Measurements from ENCODE around the gene KRT7.
A peak's percentile ranks its signal among the peaks of the same experiment; 100 is the strongest.
"Not testable (repeated sequence)": the region's sequence is repeated elsewhere in the genome, so short reads cannot be mapped to it uniquely, and the experiment has no call there.

KRT7 gene

GRCh38 chr12:52243856-52244614 lies 11.0 kb downstream of the KRT7 start:
- DNase-seq (ENCODE audit: low read depth): peak; percentile 93

- DNase-seq (ENCODE audit: low read depth): no peak
These were observed 11.6 kb downstream of the KRT7 start for GRCh38 chr12:52244615-52244994.

DNA sequence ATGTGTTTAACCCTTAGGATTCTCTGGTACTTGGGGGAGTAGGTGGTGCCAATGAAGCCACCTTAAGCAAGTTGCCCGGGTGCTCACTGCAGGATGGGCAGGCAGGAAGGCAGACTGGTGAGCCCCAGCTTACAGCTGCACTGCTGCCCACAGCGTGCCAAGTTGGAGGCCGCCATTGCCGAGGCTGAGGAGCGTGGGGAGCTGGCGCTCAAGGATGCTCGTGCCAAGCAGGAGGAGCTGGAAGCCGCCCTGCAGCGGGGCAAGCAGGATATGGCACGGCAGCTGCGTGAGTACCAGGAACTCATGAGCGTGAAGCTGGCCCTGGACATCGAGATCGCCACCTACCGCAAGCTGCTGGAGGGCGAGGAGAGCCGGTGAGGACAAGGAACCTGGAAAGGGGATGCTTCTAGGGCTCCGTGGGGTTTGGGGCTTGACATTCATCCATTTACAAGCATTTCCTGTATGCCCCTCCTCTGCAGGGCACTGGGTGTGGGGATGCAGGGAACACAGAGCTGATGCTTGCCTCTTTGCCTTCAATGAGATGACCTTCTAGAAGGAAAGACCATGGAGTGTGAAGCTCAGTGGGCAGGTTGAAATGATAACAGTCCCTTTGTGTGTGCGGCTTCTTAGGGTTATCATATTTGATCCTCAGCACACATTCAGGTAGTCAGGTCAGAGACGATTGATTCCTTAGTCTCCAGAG lies 12.4 kb downstream of the KRT7 start:
- no peak for DNase-seq (ENCODE audit: low read depth)

DNA sequence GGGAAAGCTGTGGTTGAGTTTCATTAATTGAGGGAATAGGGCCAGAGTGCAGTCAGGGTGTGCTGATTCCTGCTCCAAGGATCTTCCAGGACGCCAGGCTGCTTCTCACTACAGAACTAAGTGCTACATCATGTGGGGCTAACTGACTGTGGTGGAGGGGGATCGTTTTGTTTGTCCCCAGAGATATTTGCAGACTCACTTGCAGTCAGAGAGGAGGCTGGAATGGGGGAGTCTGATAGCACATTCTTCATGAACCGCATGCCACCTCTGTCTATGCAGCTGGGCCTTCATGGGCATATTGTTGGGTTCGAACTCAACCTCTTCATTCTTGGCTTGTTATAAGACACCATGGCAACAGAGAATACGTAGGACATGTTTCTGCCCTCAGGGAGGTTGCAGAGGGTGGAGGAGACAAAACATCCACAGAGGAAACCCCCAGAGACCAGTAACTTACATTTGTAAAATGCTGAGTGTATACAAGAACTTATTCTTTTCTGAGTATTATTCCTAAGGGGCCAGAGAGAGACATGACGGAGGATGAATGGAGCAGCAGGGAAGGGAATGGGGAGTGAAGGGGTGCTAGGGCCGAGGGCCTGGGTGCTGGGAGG lies 13.0 kb downstream of the KRT7 start:
- DNase-seq (ENCODE audit: low read depth): no peak

DNA sequence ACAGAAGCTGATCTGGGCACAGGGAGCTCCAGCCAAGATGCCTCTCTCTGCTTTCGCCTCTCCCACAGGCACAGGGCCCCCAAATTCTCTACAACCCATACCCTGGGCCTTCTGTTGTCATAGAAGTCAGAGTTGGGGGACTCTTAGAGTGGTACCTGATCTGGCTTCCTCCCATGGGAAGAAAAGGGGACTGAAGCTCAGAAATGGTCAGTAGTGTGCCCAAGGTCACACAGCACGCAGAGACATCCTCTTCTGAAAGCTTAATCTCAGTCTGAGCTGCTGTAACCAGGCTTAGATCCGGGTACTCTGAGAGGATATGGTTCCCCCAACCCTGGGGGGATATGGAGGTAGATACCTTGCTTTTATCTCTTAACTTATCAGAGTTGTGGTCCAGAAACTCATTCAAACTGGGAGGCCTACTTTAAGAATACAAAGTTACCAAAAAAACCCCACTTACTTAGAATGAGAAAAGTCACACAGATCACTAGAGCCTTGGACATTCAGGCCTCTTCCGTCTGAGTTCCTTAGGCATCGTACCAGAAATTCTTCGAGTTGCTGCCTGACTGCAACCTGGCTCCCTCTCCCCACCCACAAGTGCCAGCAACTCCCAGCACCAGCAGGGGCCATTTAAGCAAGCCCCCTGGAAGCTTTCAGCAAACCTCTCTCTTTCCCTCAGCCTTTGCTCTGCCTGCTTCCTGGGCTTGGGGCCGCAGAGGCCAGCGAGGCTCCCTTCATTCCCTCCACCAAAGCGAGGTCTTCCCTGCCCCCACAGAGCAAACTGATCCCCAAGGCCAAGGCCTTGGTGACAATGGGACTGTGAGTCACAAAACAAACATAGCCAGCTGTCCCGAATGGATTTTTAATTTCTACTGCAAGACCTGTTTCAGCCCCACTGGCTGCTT lies 13.9 kb downstream of the KRT7 start:
- DNase-seq (ENCODE audit: low read depth): no peak

- DNase-seq (ENCODE audit: low read depth): no peak
These were observed 14.8 kb downstream of the KRT7 start for GRCh38 chr12:52247622-52248540.

DNA sequence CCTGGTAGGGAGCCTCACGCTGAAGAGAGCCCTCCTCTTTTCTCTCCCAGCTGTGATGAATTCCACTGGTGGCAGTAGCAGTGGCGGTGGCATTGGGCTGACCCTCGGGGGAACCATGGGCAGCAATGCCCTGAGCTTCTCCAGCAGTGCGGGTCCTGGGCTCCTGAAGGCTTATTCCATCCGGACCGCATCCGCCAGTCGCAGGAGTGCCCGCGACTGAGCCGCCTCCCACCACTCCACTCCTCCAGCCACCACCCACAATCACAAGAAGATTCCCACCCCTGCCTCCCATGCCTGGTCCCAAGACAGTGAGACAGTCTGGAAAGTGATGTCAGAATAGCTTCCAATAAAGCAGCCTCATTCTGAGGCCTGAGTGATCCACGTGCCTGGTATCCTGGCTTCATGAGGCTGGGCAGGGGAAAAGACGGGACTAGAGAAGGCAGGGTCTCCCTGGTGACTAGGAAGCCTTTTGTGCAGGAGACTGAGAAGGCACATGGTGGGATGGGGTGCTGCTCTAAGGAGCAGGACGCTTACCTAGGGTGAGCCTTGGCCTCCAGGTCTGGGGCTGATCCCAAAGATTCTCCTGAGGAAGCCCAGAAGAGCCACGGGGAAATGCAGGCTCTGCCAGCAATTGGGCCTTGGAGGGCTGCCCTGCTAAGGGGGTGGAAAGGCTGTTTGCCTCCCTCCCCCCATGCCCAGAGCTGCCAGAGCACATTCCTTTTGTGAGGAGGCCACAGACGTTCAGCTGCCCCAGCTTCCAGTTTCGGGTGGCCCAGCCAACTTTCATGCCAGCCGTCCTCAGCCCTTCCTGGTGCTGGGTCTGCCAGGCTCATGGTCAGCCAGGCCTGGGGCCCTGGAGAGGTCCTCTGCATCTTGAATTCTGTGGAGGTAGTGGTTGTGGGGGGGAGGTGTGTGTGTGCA lies 15.8 kb downstream of the KRT7 start:
- no peak for DNase-seq (ENCODE audit: low read depth)

- DNase-seq (ENCODE audit: low read depth): no peak
These were observed 16.5 kb downstream of the KRT7 start for GRCh38 chr12:52249511-52250047.

DNA sequence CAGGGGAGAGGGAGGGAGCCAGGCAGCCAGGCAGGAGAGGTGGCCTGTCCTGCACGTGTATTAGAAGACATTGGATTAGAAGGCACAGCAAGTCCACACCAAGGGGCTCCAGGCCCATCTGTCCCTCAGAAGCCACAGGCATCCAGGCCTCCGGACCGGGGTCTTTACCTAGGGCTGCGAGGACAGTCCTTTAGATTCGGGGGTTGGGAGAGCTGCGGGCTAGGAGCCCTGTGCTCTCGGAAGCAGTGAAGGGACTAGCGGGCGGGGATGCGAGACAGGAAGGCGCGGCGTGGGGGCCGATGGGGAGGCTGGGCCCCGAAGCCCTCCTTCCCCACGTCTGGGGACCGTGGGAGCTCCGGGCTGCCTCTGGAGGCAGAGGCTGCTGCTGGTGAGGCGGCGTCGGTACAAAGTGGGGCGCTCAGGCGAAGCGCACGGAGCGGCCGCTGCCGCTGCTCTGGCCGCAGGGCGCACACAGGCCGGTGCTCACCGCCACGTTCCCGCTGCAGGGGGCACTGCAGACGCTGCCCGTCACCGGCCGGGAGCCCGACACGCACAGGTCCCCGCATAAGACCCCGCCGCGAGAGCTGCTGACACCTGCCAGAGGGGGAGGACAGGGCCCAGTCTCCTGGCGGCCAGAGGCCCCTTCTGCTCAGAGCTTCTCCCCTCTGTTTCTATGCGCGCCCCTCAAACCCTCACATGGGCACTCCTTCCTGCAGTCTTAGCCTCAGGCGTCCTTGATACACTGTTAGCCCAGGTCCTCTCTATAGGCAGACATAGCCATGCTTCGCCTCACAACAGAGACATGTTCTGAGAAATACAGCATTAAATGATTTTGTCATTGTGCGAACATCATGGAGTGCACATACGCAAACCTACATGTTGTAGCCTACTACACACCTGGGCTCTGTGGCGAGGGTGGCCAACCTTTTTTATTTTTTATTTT lies 17.3 kb downstream of the KRT7 start:
- no peak for DNase-seq (ENCODE audit: low read depth)

GRCh38 chr12:52251367-52252051 lies 18.5 kb downstream of the KRT7 start:
- no peak for DNase-seq (ENCODE audit: low read depth)

DNA sequence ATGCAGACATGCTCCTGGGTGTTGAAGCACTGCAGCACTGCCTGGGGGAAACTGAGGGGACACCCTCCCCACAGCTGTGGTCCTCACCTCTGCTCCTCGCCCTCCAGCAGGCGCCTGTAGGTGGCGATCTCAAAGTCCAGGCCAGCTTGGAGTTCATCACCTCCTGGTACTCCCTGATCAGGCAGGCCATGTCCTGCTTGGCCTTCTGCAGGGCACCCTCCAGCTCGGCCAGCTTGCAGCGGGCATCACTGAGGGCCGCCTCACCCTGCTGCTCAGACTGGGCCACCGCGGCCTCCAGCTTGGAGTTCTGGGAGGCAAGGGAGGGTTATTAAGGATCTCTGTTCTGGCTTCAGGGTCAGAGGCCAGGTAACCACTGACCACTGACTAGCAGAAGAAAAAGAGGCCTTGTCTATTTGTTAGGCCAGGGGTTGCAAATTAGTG lies 19.2 kb downstream of the KRT7 start:
- DNase-seq (ENCODE audit: low read depth): not testable (repeated sequence)

DNA sequence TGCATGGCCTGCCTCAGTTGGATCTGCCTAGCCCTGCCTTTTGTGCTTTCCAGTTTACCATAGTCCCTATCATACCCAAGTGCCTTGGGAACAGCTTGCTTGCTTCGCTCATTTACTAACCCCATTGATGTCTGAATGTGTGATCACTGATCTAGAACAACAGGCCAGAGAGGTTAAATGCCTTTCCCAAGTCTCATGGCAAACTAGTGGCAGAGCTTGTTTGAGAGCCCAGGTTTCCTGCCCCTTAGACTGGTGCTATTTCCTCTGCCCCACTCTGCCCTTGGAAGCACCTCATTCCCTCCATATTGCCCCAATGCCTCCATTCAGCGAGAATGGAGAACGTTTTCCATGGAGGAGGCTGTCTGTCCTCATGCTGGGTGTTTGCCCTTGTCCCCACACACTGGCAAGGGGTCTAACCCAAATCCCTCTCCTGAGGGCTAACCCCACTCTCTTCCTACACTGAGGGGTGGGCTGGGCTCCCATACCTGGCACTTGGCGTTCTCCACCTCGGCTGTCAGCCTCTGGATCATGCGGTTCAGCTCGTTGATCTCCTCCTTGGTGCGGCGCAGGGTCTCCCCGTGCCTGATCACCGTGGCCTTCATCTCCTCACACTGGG lies 19.8 kb downstream of the KRT7 start:
- no peak for DNase-seq (ENCODE audit: low read depth)

DNA sequence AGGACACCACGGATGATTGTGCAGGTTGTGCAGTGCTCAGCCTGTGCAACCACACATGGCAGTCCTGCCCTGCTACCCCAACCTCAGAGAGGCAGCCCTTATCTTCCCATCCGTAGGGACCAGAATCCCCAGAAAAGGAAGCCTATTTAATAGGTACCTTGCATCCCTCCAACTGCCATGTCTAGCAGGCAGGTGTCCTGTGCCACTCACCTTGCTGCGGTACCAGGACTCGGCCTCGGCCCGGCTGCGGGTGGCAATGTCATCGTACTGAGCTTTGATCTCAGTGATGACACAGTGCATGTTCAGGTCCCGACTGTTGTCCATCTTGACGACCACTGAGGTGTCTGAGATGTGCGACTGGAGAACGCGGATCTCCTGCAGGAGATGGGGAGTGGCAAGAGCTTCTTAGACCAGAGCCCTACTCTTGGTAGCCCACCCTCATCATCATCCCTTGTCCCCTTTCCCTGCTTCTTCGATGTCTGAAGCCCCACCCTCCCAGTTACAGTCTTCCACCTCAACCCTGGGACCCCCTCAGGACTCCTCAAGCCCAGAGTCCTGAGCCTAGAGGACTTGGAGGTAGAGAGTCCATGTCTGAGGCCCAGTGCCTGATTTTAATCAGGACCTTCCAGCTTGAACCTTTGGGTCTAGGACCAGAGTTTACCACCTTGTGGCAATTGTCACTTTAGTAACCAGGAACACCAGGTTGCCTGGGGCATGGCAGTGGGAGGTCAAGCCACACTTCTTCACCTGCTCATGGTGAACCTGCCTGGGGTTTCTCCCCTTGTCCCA lies 20.5 kb downstream of the KRT7 start:
- DNase-seq (ENCODE audit: low read depth): no peak

GRCh38 chr12:52254180-52254964 lies 21.3 kb downstream of the KRT7 start:
- DNase-seq (ENCODE audit: low read depth): no peak

DNA sequence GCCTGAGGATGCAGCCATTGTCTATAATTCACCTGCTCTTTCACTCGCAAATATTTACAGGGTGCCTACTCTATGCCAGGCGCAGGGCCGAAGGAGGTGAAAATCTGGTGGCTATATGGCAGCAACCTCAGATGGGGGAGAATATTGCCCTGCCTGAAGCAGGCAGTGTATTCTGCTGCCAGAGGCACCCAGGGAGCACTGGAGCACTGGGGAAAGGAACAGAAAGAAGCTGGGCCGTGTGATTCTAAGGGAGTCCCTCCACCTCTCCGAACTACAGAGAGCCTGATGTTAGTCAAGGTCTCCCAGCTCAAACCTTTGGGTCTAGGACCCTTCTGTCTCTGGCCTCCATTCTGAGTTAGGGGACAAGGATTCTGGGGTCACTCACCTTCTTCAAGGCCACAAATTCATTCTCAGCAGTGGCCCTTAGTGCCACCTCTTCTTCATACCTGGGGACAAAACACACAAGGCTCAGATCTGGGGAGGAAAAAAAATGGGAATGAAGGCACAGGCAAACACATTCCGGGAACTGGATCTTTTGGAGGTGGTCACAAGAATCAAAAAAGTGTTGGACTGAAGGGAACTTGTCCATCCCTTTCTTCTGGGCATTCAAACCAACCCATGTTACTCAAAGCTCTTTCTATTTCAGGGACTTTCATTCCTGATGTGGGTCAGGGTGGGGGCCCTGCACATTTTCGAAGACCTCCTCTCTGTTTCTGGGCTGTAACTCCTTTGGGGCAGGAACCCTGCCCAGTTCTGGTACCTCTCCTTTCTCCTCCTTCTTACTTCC lies 22.1 kb downstream of the KRT7 start:
- no peak for DNase-seq (ENCODE audit: low read depth)
